Hepatocyte (in vitro differentiated cells): ENCODE results near the gene RAB4B. TPM values are rescaled to one million over a fixed set of nuclear protein-coding genes. Genes with fewer than 3 reads are reported as not detected.
"Not testable (repeated sequence)": the region's sequence is repeated elsewhere in the genome, so short reads cannot be mapped to it uniquely, and the experiment has no call there.

Source experiments
- DNase-seq: peaks from one replicate; pipeline ENCODE4 v3.0.0-alpha.2; 2016; ENCODE audit warnings: low spot score
- H2AFZ ChIP-seq: fragments of 200-600 bp; sonication (generic); 2 replicates; pipeline ENCODE4 v1.6.0; 2016; ENCODE audit warnings: antibody characterized with exemption, mild to moderate bottlenecking
- H3K27ac ChIP-seq: fragments of 200-600 bp; sonication (generic); 2 replicates; pipeline ENCODE4 v1.5.1; 2016; ENCODE audit warnings: mild to moderate bottlenecking
- H3K27me3 ChIP-seq: fragments of 200-600 bp; sonication (generic); 2 replicates; pipeline ENCODE4 v1.6.1; 2016
- H3K36me3 ChIP-seq: fragments of 200-600 bp; sonication (generic); replicated peaks from 2 replicates; pipeline ENCODE4 v1.5.1; 2016; ENCODE audit warnings: low read depth; ENCODE audit not compliant: insufficient read depth
- H3K4me1 ChIP-seq: fragments of 200-600 bp; sonication (generic); 2 replicates; pipeline ENCODE4 v1.5.1; 2016; ENCODE audit warnings: mild to moderate bottlenecking, moderate library complexity; ENCODE audit not compliant: insufficient read depth
- H3K4me2 ChIP-seq: fragments of 200-600 bp; sonication (generic); 2 replicates; pipeline ENCODE4 v1.6.0; 2016
- H3K4me3 ChIP-seq: fragments of 200-600 bp; sonication (generic); 2 replicates; pipeline ENCODE4 v1.5.1; 2016; ENCODE audit warnings: mild to moderate bottlenecking
- H3K79me2 ChIP-seq: fragments of 200-600 bp; sonication (generic); 2 replicates; pipeline ENCODE4 v1.6.0; 2017; ENCODE audit warnings: mild to moderate bottlenecking
- H3K9me2 ChIP-seq: fragments of 200-600 bp; sonication (generic); replicated peaks from 2 replicates; pipeline ENCODE4 v1.6.0; 2017; ENCODE audit warnings: mild to moderate bottlenecking; ENCODE audit not compliant: insufficient read depth
- H3K9me3 ChIP-seq: fragments of 200-600 bp; sonication (generic); 2 replicates; pipeline ENCODE4 v1.5.1; 2016; ENCODE audit warnings: low read depth, mild to moderate bottlenecking
- H4K20me1 ChIP-seq: fragments of 200-600 bp; sonication (generic); 2 replicates; pipeline ENCODE4 v1.6.0; 2016; ENCODE audit warnings: mild to moderate bottlenecking; ENCODE audit not compliant: insufficient read depth, poor library complexity, severe bottlenecking
- CTCF ChIP-seq: fragments of 200-600 bp; sonication (generic); IDR thresholded peaks from 2 replicates; pipeline ENCODE4 v1.5.1; 2016; ENCODE audit warnings: antibody characterized with exemption, mild to moderate bottlenecking; ENCODE audit not compliant: poor library complexity
- EZH2 ChIP-seq: fragments of 200-600 bp; sonication (generic); IDR thresholded peaks from 2 replicates; pipeline ENCODE4 v1.6.1; 2016; ENCODE audit warnings: antibody characterized with exemption, mild to moderate bottlenecking, borderline replicate concordance
- EZH2phosphoT487 ChIP-seq: fragments of 200-600 bp; sonication (generic); IDR thresholded peaks from one replicate; pipeline ENCODE4 v1.6.1; 2018; ENCODE audit warnings: antibody characterized with exemption, mild to moderate bottlenecking, low read depth, moderate library complexity; ENCODE audit not compliant: unreplicated experiment, severe bottlenecking
- WGBS: methylation state at CpG from one replicate; pipeline ENCODE4 v1.1.6; 2016; ENCODE audit warnings: low lambda C conversion rate; ENCODE audit errors: missing lambda C conversion rate; 5-methylcytosine and 5-hydroxymethylcytosine counted together
- polyA plus RNA-seq: library from polyadenylated mRNA; unstranded; fragments of >200 nt; fragmentation: Nextera tagmentation; extraction: Ambion mirVana; gene quantifications from 2 replicates; pipeline ENCODE4 v1.2.1, GENCODE V29; 2016
- total RNA-seq: library from RNA; depleted of rRNA; stranded (reverse); fragments of >200 nt; gene quantifications from 2 replicates; pipeline ENCODE4 v1.2.3, GENCODE V29; 2014

The RAB4B gene
- total and polyA plus RNA-seq, 2 experiments from 2014 or later: 20.2 to 49.3 TPM

- WGBS: 49% methylated on average over 24 of the region's 36 CpGs
- peak overlapping the region; percentile 70 for H3K4me2 ChIP-seq
- H3K9me3 ChIP-seq, H3K27ac ChIP-seq, H3K79me2 ChIP-seq, H4K20me1 ChIP-seq, H3K36me3 ChIP-seq, H3K27me3 ChIP-seq, H3K4me3 ChIP-seq, H3K9me2 ChIP-seq, H2AFZ ChIP-seq: not testable (repeated sequence)
- DNase-seq: peak; percentile 78
- TF ChIP-seq CTCF: peak; percentile 27
- H3K4me1 ChIP-seq: peaks cover 19% of the 10 kb centered on the region
These were observed 40.7 kb downstream of the RAB4B start for GRCh38 chr19:40818480-40819399.

GRCh38 chr19:40819479-40820234 lies 41.6 kb downstream of the RAB4B start:
- H3K4me1 ChIP-seq: peaks cover 26% of the 10 kb centered on the region
- not testable (repeated sequence) for H3K79me2 ChIP-seq, H4K20me1 ChIP-seq, H3K27me3 ChIP-seq, H3K4me2 ChIP-seq, H3K4me3 ChIP-seq, H3K9me3 ChIP-seq, H2AFZ ChIP-seq, H3K27ac ChIP-seq, H3K9me2 ChIP-seq, H3K36me3 ChIP-seq
- 55% methylated on average over 6 of the region's 6 CpGs for WGBS
- TF ChIP-seq CTCF: peak; percentile 79
- peak; percentile 16 for DNase-seq

- Histone ChIP-seq H4K20me1 (no peaks in the 10 kb centered on the region), H3K4me3 (no peak overlapping the region), H3K9me3 (no peaks in the 10 kb centered on the region), H3K4me1 (peaks cover 26% of the 10 kb centered on the region), H2AFZ (no peak overlapping the region), H3K27me3 (no peaks in the 10 kb centered on the region), H3K79me2 (no peaks in the 10 kb centered on the region), H3K36me3 (no peaks in the 10 kb centered on the region), H3K9me2 (no peaks in the 10 kb centered on the region), H3K4me2 (peak overlapping the region; percentile 64), H3K27ac (peak overlapping the region; percentile 92)
- TF ChIP-seq CTCF: no peak
- no peak for TF ChIP-seq EZH2phosphoT487
- no peak for TF ChIP-seq EZH2
- no peak for DNase-seq
- 81% methylated on average over 21 of the region's 22 CpGs for WGBS
These were observed 44.1 kb downstream of the RAB4B start for GRCh38 chr19:40822161-40822560.

- H2AFZ ChIP-seq, H3K36me3 ChIP-seq, H4K20me1 ChIP-seq, H3K9me3 ChIP-seq, H3K27me3 ChIP-seq, H3K79me2 ChIP-seq, DNase-seq, H3K9me2 ChIP-seq, H3K4me3 ChIP-seq: not testable (repeated sequence)
- 33% methylated on average over 9 of the region's 9 CpGs for WGBS
- Histone ChIP-seq H3K4me1 (peaks cover 26% of the 10 kb centered on the region), H3K4me2 (peak overlapping the region; percentile 64), H3K27ac (peak overlapping the region; percentile 92)
These were observed 44.9 kb downstream of the RAB4B start for GRCh38 chr19:40822704-40823553.

- Histone ChIP-seq H3K4me1 (peaks cover 26% of the 10 kb centered on the region), H3K27ac (peak overlapping the region; percentile 92)
- not testable (repeated sequence) for H2AFZ ChIP-seq, H3K4me2 ChIP-seq, H3K79me2 ChIP-seq, H3K4me3 ChIP-seq, H3K27me3 ChIP-seq, H3K9me3 ChIP-seq, H4K20me1 ChIP-seq, DNase-seq, H3K36me3 ChIP-seq, H3K9me2 ChIP-seq
- 97% methylated on average over 15 of the region's 16 CpGs for whole genome bisulfite sequencing
These were observed 46.9 kb downstream of the RAB4B start for GRCh38 chr19:40824916-40825315.
